Activated CD8-positive, alpha-beta T cell treated with anti-CD3 and anti-CD28 coated beads for 36 hours (primary cell): ENCODE results near the gene SLC16A8. TPM values are rescaled to one million over a fixed set of nuclear protein-coding genes. Genes with fewer than 3 reads are reported as not detected.

Experiments used
- ATAC-seq: fragments of 200-7000 bp; cut with Tn5 transposase; one replicate; pipeline ENCODE4 v1.10.0; 2021; ENCODE audit warnings: mild to moderate bottlenecking, moderate library complexity
- CTCF ChIA-PET: fragments of 350-600 bp; sonication (Branson Sonifier 250); formaldehyde crosslinking; loops from one replicate; lab custom pipeline; 2021; ENCODE audit warnings: antibody characterized with exemption; lab: Charles Lee
- POLR2A ChIA-PET: fragments of 350-600 bp; sonication (Branson Sonifier 250); formaldehyde crosslinking; loops from one replicate; lab custom pipeline; 2021; ENCODE audit warnings: antibody characterized with exemption; lab: Charles Lee
- DNase-seq: peaks from one replicate; pipeline ENCODE4 v3.0.0-alpha.2; 2020
- H3K27ac Mint-ChIP-seq: one replicate; pipeline ENCODE4 v1.8.0; 2021; ENCODE audit warnings: mild to moderate bottlenecking, mixed read lengths
- H3K27me3 Mint-ChIP-seq: one replicate; pipeline ENCODE4 v1.8.0; 2021; ENCODE audit warnings: mixed read lengths
- H3K36me3 Mint-ChIP-seq: one replicate; pipeline ENCODE4 v1.8.0; 2021; ENCODE audit warnings: low read depth, mixed read lengths
- H3K4me1 Mint-ChIP-seq: one replicate; pipeline ENCODE4 v1.8.0; 2021; ENCODE audit warnings: low read depth, mixed read lengths
- H3K4me3 Mint-ChIP-seq: one replicate; pipeline ENCODE4 v1.8.0; 2021; ENCODE audit warnings: mild to moderate bottlenecking, moderate library complexity, mixed read lengths
- H3K9me3 Mint-ChIP-seq: one replicate; pipeline ENCODE4 v1.8.0; 2021; ENCODE audit warnings: mixed read lengths
- CTCF ChIP-seq: fragments of 200-600 bp; IDR thresholded peaks from one replicate; pipeline ENCODE4 v1.8.0; 2022; ENCODE audit warnings: antibody characterized with exemption, mild to moderate bottlenecking
- intact Hi-C: fragments of 100-400 bp; cut with micrococcal nuclease; formaldehyde crosslinking; loops from one replicate; pipeline ENCODE4 v1.10.0; 2022
- total RNA-seq, 2 experiments: library from RNA; stranded (reverse); gene quantifications; one replicate each; pipeline ENCODE4 v1.2.3, GENCODE V29; 2021

Gene SLC16A8
- total RNA-seq, 2 experiments from 2014 or later: not detected

GRCh38 chr22:38086001-38086845, 2.2 kb upstream of the SLC16A8 start:
- Mint-ChIP-seq H3K4me1 (no peaks in the 10 kb centered on the region), H3K36me3 (no peaks in the 10 kb centered on the region), H3K27ac (no peak overlapping the region), H3K4me3 (no peak overlapping the region), H3K27me3 (peaks cover 12% of the 10 kb centered on the region), H3K9me3 (no peaks in the 10 kb centered on the region)
- DNase-seq: no peak
- ChIA-PET POLR2A (no interaction called here), CTCF (no interaction called here)
- TF ChIP-seq CTCF: no peak
- intact Hi-C loops: no loop called here
- no peak for ATAC-seq

GRCh38 chr22:38085501-38085900, 1.5 kb upstream of the SLC16A8 start:
- Mint-ChIP-seq H3K4me3 (no peak overlapping the region), H3K4me1 (no peaks in the 10 kb centered on the region), H3K27me3 (peaks cover 15% of the 10 kb centered on the region), H3K36me3 (no peaks in the 10 kb centered on the region), H3K27ac (no peak overlapping the region), H3K9me3 (no peaks in the 10 kb centered on the region)
- ChIA-PET POLR2A (no interaction called here), CTCF (no interaction called here)
- TF ChIP-seq CTCF: no peak
- intact Hi-C loops: no loop called here
- no peak for ATAC-seq
- DNase-seq: no peak

- Mint-ChIP-seq H3K36me3 (no peaks in the 10 kb centered on the region), H3K27me3 (peaks cover 17% of the 10 kb centered on the region), H3K4me1 (no peaks in the 10 kb centered on the region), H3K4me3 (no peak overlapping the region), H3K9me3 (no peaks in the 10 kb centered on the region), H3K27ac (no peak overlapping the region)
- no peak for ATAC-seq
- CTCF ChIA-PET: no interaction called here
- no peak for TF ChIP-seq CTCF
- intact Hi-C loops: no loop called here
- POLR2A ChIA-PET: no interaction called here
- DNase-seq: no peak
Observed at GRCh38 chr22:38085056-38085455, 1.1 kb upstream of the SLC16A8 start.

- no peak for TF ChIP-seq CTCF
- ChIA-PET CTCF (no interaction called here), POLR2A (no interaction called here)
- no peaks in the 10 kb centered on the region for H3K9me3 Mint-ChIP-seq
- H3K4me1 Mint-ChIP-seq: no peaks in the 10 kb centered on the region
- no peak for ATAC-seq
- DNase-seq: no peak
- H3K36me3 Mint-ChIP-seq: no peaks in the 10 kb centered on the region
- intact Hi-C loops: no loop called here
- H3K4me3 Mint-ChIP-seq: no peak overlapping the region
- peaks cover 21% of the 10 kb centered on the region for H3K27me3 Mint-ChIP-seq
- no peak overlapping the region for H3K27ac Mint-ChIP-seq
Observed at GRCh38 chr22:38082986-38083710, 836 bp downstream of the SLC16A8 start.
